GM18502 (cell line): ENCODE measurements around the gene TLK1.
"Not testable (repeated sequence)": the region's sequence is repeated elsewhere in the genome, so short reads cannot be mapped to it uniquely, and the experiment has no call there.

Experiments used
- ATAC-seq: cut with Tn5 transposase; IDR thresholded peaks from one replicate; pipeline ENCODE4 v1.9.1; 2021; ENCODE audit warnings: mild to moderate bottlenecking; ENCODE audit not compliant: unreplicated experiment, poor library complexity

TLK1 gene

DNA sequence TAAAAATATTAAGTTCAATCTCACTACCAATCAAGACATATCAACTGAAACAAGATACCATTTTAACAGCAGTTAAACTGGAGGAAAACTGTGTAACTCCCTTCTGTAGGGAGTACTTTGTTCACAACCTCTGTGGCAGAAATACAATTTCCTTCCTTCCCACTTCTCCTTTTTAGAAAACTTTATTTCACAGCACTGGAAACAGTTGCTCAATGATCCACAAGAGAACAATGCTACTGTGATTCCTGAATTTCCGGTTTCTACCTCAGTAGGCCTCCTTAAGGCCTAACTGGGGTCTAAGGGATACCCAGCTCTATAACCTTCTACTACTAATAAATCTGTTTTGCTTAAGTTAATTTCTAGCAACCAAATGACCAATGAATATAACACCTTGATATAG lies 14.1 kb downstream of the TLK1 start:
- no peak for ATAC-seq

DNA sequence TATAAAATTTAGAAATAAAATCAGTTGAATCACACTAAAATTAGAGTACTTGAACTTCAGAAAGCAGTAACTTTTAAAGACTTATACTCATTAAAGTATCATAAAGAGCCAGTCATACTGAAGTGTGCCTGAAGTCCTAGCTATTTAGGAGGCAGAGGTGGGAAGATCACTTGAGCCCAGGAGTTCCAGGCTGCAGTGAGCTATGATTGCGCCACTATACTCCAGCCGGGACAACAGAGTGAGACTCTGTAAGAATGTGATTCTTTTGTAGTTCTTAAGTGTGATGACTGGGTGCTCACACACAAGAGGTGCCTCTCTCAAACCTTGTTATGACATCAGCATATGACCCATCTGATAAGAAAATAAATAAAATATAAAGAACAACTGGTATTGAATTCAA lies 14.6 kb downstream of the TLK1 start:
- no peak for ATAC-seq

DNA sequence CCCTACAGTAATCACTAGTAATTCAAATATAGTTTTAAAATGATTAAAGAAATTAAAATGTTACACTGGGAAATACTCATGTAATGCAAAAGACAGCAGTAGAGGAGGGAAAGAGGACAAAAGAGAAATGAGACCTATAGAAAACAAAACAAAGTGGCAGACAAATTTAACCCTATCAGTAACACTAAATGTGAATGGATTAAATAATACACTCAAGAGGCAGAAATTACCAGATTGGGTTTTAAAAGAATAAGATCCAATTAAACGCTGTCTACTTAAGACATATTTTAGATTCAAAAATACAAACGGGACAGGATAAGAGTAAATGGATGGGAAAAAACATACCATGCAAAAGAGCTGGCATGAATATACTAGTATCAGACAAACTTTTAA lies 17.0 kb downstream of the TLK1 start:
- no peak for ATAC-seq

DNA sequence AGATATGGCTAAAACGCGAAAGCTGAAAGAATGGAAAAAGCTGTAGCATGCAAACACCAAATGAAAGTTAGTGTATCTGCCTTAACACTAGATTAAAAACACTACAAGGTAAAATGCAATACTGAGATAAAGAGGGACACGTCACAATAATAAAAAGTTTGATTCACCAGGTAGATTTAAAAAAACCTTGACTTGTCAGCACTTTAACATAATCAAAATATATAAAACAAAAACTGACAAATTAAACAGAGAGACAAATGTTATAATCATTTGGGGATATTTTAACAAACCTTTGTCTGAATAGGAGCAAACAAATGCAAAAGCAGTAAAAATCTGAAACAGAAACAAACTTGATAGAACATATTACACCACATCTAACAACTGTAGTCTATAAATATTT lies 18.3 kb downstream of the TLK1 start:
- ATAC-seq = no peak

DNA sequence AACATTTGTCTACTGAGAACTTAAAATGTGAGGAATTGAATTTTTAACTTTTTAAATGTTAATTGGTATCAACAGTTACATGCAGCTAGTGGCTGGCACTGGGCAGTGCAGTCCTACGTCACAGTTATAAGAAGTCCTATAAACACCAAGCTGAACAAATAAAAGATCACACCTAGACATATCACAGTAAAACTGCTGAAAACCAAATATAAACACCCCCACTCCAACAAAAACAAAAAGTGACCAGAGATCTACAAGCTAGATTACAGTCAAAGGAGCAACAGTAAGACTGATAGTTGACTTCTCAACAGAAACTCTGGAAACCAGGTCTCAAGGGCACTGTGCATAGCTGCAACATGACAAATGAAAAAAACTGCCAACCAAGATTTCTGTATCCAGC lies 19.4 kb downstream of the TLK1 start:
- ATAC-seq = no peak

DNA sequence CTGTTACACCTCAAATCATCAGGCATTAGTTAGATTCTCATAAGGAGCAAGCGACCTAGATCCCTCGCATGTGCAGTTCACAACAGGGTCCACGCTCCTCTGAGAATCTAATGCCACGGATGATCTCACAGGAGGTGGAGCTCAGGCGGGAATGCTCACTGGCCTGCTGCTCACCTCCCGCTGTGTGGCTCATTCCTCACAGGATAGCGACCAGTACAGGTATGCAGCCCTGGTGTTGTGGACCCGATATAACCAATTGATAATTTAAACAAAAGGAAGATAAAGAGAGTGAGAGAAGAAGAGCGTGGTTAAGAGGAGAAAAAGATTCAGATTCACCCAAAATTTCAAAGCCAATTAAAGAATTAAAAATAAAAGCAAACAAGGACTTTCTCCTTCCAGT lies 20.8 kb downstream of the TLK1 start:
- no peak for ATAC-seq

DNA sequence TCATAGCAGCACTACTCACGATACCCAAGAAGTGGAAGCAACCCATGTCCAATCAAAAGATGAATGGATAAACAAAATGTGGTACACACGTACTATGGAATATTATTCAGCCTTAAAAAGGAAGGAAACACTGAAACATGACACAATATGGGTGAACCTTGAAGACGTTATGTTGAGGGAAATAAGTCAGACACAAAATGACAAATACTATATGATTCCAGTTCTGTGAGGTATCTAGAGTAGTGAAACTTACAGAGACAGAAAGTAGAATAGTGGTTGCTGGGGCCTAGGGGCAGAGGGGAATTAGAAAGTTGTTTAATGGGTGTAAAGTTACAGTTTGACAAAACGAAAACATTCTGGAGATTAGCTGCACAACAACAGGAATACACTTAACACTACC lies 24.7 kb downstream of the TLK1 start:
- ATAC-seq = peak; percentile 89

DNA sequence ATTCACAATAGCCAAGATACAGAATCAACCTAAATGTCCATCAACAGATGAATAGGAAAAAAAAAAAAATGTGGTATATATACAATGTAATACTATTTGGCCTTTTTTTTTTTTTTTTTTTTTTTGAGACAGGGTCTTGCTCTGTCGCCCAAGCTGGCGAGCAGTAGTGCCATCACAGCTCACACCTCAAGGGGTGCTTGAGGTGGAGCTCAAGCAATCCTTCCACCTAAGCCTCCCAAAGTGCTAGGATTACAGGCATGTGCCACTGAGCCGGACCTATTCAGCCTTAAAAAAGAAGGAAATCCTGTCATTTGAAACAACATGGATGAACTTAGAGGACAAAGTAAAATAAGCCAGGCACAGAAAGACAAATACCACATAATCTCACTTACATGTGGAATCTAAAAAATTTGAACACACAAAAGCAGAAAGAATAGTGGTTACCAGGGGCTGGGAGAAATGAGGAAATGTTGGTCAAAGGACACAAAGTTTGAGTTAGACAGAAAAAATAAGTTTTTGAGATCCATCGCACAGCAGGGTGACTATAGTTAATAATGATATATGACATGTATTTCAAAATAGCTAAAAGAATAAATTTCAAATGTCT lies 26.0 kb downstream of the TLK1 start:
- no peak for ATAC-seq

DNA sequence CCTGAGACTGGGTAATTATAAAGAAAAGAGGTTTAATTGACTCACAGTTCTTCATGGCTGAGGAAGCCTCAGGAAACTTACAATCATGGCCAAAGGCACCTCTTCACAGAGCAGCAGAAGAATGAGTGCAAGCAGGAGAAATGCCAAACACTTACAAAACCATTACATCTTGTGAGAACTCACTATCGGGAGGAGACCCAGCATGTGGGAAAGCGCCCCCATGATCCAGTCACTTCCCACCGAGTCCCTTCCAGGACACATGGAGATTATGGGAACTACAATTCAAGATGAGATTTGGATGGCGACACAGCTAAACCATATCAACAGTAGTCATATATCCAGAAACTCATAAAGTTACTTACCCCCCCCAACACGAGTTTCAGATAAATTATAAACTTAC lies 28.6 kb downstream of the TLK1 start:
- no peak for ATAC-seq

DNA sequence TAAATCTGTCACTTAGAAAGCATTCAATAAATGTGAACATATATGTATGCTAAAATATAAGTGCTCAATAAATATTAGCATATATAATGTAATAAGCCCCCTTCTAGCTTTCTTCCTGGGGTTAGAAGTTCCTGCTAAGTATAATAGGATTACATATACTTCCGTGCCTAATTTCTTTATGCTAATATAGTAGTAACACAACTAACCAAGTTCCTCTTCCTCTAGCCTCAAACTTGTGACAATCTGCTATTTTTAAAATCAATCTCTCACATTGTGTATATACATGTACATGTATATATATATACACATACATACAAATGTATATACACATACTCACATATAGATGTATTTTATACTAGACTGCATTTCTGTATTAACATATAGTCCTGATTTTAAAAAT lies 32.2 kb downstream of the TLK1 start:
- no peak for ATAC-seq

DNA sequence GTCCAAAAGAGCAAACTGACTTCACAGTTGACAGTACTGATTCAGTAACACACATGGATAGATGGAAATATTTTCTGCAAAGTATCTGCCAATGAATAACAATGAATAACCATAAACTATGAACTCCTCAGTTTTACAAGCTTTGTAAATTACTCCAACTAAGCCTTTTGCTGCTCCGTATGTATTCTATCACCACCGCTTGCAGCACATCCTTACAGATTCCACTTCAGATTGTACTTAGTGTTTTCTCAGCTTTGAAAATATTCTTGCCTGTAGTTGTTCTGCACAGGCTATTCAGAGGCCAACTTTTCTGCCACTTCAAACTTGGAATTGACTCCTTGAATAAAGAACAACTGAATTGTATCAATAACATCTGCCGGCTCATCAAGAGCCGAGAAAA lies 36.2 kb downstream of the TLK1 start:
- no peak for ATAC-seq

DNA sequence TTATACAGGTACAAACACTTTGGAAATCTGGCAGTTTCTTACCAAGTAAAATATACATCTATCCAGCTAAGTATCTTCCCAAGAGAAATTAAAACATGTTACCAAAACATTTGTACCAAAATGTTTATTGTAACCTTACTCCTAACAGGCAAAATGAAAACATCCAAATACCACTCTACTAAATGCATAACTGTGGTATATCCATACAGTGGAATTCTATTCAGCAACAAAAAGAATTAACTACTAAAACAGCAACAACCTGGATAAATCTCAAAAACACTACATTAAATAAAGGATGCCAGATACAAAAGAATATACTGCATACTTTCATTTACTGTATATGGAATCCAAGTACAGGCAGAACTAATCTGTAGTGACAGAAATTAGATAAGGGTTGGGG lies 51.1 kb downstream of the TLK1 start:
- no peak for ATAC-seq

DNA sequence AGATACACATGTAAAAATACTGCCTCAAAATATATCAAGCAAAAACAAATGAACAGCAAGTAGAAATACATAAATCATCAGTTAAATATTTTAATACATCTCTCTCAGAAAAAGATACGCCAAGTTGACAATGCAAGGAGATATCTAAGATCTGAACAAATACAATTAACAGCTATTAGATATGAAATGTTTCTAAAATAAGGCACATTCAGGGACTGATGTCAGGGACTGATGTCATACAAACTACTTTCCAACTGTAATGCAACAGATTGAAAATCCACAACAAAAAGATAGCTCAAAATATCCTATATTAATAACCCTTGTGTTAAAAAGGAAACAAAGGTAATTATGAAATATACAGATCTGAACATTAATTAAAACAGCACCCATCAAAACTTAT lies 51.7 kb downstream of the TLK1 start:
- no peak for ATAC-seq

DNA sequence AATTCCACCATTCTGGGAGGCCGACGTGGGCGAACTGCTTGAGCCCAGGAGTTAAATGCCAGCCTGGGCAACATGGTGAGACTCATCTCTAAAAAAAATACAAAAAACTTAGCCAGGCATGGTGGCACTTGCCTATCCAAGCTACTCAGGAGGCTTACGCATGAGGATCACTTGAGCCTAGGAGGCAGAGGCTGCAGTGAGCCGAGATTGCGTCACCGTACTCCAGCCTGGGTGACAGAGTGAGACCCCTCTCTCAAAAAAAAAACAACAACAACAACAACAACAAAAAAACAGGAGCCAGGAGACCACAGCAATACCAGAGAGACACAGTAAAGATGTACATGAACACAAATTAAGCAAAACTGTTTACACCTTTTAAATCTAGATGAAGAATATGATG lies 52.9 kb downstream of the TLK1 start:
- no peak for ATAC-seq

DNA sequence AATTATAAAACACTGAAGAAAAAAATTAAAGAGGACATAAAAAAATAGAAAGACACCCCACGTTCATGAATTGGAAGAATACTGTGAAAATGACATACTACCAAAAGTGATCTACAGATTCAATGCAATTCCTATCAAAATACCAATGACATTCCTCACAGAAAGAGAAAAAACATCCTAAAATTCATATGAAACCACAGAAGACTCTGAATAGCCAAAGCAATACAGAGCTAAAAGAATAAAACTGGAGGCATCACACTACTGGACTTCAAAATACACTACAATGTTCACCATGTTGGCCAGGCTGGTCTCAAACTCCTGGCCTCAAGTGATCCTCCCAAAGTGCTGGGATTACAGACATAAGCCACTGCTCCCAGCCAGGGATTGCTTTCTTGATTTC lies 56.3 kb downstream of the TLK1 start:
- ATAC-seq = no peak

DNA sequence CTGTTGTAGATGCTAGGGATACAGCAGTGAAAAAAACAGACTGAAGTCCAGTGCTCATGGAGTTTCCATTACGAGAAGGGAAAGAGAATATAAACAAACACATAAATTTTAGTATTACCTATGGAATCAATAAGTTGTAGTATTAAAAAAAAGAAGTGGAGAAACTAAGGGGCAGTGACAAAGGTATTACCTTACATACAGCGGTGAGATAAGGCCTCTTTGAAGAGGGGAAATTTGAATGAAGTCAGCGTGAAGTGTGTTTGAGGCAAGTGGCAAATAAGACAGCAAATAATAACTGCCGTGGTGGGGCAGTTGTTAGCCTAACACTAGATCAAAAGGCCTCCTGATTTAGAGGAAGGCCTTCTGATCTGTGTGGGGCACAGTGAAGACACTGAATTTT lies 57.9 kb downstream of the TLK1 start:
- no peak for ATAC-seq

DNA sequence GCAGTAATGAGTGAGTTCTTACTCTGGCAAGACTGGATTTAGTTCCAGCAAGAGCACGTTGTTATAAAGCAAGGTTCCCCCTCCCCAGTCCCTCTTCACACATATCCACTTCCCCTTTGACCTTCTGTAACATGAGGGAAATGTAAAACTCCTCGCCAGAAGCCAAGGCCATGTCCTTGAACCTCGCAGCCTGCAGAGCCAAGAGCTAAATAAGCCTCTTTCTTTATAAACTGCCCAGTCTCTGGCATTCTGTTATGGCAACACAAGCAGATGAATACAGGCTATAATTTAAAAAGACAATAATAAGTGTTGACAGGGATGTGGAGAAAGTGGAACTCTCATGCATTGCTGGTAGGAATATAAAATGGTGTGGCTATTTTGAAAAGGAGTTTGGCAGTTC lies 60.3 kb downstream of the TLK1 start:
- no peak for ATAC-seq

DNA sequence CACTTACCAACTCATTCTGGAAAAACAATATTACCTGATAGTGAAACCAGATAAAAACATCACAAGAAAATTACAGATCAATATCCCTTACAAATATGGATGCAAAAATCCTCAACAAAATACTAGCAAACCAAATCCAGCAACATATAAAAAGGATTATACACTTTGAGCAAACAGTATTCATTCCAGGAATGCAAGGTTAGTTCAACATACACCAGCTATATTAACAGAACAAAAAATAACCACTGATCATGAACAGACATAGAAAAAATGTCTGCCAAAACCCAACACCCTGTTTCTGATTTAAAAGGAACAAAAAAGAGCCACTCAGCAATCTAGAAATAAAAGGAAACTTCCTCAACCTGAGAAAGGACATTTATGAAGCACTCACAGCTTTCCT lies 62.1 kb downstream of the TLK1 start:
- ATAC-seq = no peak

DNA sequence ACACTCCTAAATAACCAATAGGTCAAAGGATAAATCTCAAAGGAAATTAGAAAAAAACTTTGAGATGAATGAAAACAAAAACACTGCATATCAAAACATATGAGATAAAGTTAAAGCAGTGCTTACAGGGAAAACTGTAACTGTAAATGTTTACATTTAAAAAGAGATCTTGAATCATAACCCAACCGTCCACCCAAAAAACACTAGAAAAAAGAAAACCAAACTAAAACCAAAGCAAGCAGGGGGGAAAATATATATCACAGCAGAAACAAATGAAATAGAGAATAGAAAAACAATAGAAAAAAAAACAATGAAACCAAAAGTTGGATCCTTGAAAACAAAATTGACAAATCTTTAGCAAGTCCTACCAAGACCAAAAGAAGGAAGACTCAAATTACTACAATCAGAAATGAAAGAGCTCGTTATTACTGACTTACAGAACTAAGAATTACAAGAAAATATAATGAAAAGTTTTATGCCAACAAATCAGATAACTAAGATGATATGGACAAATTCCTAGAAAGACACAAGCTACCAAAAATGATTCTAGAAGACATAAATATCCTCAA lies 65.6 kb downstream of the TLK1 start:
- no peak for ATAC-seq

DNA sequence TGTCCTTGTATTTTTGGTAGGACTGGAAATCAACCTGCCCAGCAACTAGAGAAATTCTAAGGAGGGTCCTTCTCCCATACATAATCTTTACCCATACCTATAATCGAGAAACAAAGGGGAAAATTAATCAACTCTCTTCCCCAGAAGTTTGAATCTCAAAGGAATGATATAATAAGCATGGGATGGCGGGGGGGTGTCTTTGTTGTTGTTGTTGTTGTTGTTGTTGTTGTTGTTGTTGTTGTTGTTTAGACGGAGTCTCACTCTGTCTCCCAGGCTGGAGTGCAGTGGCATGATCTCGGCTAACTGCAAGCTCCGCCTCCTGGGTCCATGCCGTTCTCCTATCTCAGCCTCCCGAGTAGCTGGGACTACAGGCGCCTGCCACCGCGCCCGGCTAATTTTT lies 69.2 kb downstream of the TLK1 start:
- ATAC-seq = not testable (repeated sequence)

DNA sequence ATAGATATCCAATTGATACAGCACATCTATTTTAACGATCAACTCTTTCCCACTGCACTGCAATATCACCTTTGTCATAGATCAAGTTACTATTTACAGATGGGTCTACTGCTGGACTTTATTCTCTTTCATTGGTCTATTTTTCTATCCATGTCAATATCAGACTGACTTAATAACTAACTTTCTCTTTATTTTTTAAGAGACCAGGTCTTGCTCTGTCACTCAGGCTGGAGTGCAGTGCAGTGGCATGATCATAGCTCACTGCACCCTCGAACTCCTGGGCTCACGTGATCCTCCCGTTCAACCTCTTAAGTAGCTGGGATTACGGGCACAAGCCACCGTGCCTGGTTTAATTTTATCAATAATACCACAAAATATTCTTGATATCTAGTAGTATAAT lies 71.2 kb downstream of the TLK1 start:
- no peak for ATAC-seq

DNA sequence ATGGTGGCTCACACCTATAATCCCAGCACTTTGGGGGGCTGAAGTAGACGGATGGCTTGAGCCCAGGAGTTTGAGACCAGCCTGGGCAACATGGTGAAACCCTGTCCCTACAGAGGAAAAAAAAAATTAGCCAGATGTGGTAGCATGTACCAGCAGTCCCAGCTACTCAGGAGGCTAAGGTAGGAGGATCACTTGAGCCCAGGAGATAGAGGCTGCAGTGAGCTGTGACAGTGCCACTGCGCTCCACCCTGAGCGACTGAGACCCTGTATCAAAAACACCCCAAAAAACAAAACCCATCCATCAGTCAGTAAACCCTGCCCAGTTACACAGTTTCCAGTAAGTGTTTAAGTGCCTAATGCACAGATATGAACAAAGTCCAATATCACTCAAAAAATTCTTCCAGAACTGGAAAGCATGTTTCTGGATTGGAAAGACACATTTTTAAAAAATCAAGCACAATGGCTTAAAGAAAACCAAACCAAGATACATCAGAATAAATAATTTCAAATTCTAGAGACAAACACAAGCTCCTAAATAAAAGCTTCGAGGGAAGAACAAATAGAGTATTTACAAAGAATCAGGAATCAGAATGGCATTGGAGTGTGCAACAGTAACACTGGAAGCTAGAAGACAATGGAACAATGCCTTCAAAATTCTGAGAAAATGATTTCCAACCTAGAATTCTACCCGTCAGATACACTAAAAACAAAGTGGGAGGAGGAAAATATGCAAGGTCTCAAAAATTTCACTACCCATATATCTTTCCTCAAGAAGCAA lies 72.4 kb downstream of the TLK1 start:
- no peak for ATAC-seq
